Esophagus muscularis mucosa (tissue), 4 donors: ENCODE data around the gene TGFBRAP1. TPM values are rescaled to one million over a fixed set of nuclear protein-coding genes. Genes with fewer than 3 reads are reported as not detected.

Experiments
- DNase-seq: peaks from one replicate; pipeline ENCODE4 v3.0.0-alpha.2; 2017; ENCODE audit errors: extremely low spot score
- H3K27ac ChIP-seq, 4 donors: fragments of 200-600 bp; sonication (generic); replicated peaks in 1 of 4; 1 replicate in 3 of 4; 2 replicates in 1 of 4; pipeline ENCODE4 v1.5.1; 2016 to 2019; ENCODE audit warnings: mild to moderate bottlenecking in 1 of 4
- H3K27me3 ChIP-seq, 4 donors: fragments of 200-600 bp; sonication (generic); one replicate each; pipeline versions ENCODE4 v1.5.1 to v1.6.0; 2016 to 2019
- H3K36me3 ChIP-seq, 4 donors: fragments of 200-600 bp; sonication (generic); one replicate each; pipeline ENCODE4 v1.5.1; 2016 to 2019
- H3K4me1 ChIP-seq, 4 donors: fragments of 200-600 bp; sonication (generic); one replicate each; pipeline ENCODE4 v1.5.1; 2016 to 2019
- H3K4me3 ChIP-seq, 4 donors: fragments of 200-600 bp; sonication (generic); 1 replicate in 2 of 4; 2 replicates in 2 of 4; pipeline ENCODE4 v1.5.1; 2016 to 2019; ENCODE audit warnings: mild to moderate bottlenecking in 4 of 4, moderate library complexity in 1 of 4
- H3K9me3 ChIP-seq, 4 donors: fragments of 200-600 bp; sonication (generic); 1 replicate in 3 of 4; 2 replicates in 1 of 4; pipeline ENCODE4 v1.5.1; 2016 to 2019
- CTCF ChIP-seq, 3 experiments: fragments of 200-600 bp in 2 of 3; fragments of 450-650 bp in 1 of 3; sonication (generic) in 2 of 3; IDR thresholded peaks; one replicate each; pipeline ENCODE4 v1.5.1; 2017 to 2019; ENCODE audit warnings: antibody characterized with exemption in 3 of 3, mild to moderate bottlenecking in 2 of 3, moderate library complexity in 1 of 3
- EP300 ChIP-seq: sonication (generic); formaldehyde crosslinking; IDR thresholded peaks from one replicate; pipeline ENCODE4 v1.6.1; 2017; ENCODE audit warnings: antibody characterized with exemption
- POLR2A ChIP-seq: fragments of 450-650 bp; IDR thresholded peaks from one replicate; pipeline ENCODE4 v1.6.1; 2017; ENCODE audit warnings: antibody characterized with exemption, moderate library complexity, mild to moderate bottlenecking, low read depth
- POLR2AphosphoS5 ChIP-seq, 2 donors: sonication (generic); formaldehyde crosslinking; IDR thresholded peaks; one replicate each; pipeline ENCODE4 v1.6.1; 2017; ENCODE audit warnings: antibody characterized with exemption in 2 of 2
- WGBS: methylation state at CpG from one replicate; pipeline ENCODE4 v1.1.5; 2018; 5-methylcytosine and 5-hydroxymethylcytosine counted together
- intact Hi-C: fragments of 100-400 bp; cut with DNase I; formaldehyde crosslinking; loops from one replicate; pipeline ENCODE4 v1.15.1; 2023
- total RNA-seq, 4 donors: library from RNA; depleted of rRNA; stranded (reverse); fragments of >200 nt; gene quantifications; one replicate each; pipeline versions ENCODE4 v1.1.0 to v1.2.1, GENCODE V29; 2016

Gene TGFBRAP1
- total RNA-seq, 4 donors from 2014 or later, result 20.8 to 34.4 (median 27.9) TPM

- no peak for DNase-seq
- H3K4me3 ChIP-seq, result no peak overlapping the region
- TF ChIP-seq EP300 (no peak), CTCF (IDR thresholded peaks at IDR 0.05) (no peak), POLR2A (no peak), POLR2AphosphoS5 (IDR thresholded peaks at IDR 0.05) (no peak)
- no peaks in the 10 kb centered on the region for H3K36me3 ChIP-seq
- H3K27me3 ChIP-seq, result no peaks in the 10 kb centered on the region
- intact Hi-C loops, result no loop called here
- 94% methylated on average over 3 of the region's 3 CpGs for WGBS
- H3K9me3 ChIP-seq, result no peaks in the 10 kb centered on the region
- H3K4me1 ChIP-seq, result peaks cover 0 to 44% (median 40%) of the 10 kb centered on the region in 4 donors
- no peak overlapping the region for H3K27ac ChIP-seq
These were observed 11.6 kb downstream of the TGFBRAP1 start for GRCh38 chr2:105317937-105318336.

- intact Hi-C loops, result no loop called here
- Histone ChIP-seq H3K36me3 (no peaks in the 10 kb centered on the region), H3K27me3 (no peaks in the 10 kb centered on the region), H3K9me3 (no peaks in the 10 kb centered on the region), H3K4me1 (peaks cover 0 to 26% (median 25%) of the 10 kb centered on the region in 4 donors), H3K4me3 (no peak overlapping the region), H3K27ac (no peak overlapping the region)
- no peak for DNase-seq
- no peak for TF ChIP-seq POLR2AphosphoS5 (IDR thresholded peaks at IDR 0.05)
- no peak for TF ChIP-seq CTCF (IDR thresholded peaks at IDR 0.05)
- no peak for TF ChIP-seq EP300
- TF ChIP-seq POLR2A, result no peak
- 83% methylated on average over 3 of the region's 3 CpGs for WGBS
These were observed 14.2 kb downstream of the TGFBRAP1 start for GRCh38 chr2:105315314-105315713.

- Histone ChIP-seq H3K4me1 (peaks cover 0 to 23% (median 15%) of the 10 kb centered on the region in 4 donors), H3K36me3 (peaks cover 0 to 3% (median 0%) of the 10 kb centered on the region in 4 donors), H3K27ac (no peak overlapping the region), H3K9me3 (no peaks in the 10 kb centered on the region), H3K4me3 (no peak overlapping the region), H3K27me3 (no peaks in the 10 kb centered on the region)
- TF ChIP-seq EP300, result no peak
- TF ChIP-seq POLR2A, result no peak
- no peak for TF ChIP-seq POLR2AphosphoS5 (IDR thresholded peaks at IDR 0.05)
- TF ChIP-seq CTCF (IDR thresholded peaks at IDR 0.05), result no peak
- intact Hi-C loops, result no loop called here
- DNase-seq, result no peak
These were observed 15.7 kb downstream of the TGFBRAP1 start for GRCh38 chr2:105313877-105314276.

GRCh38 chr2:105309147-105309545 lies 20.4 kb downstream of the TGFBRAP1 start:
- intact Hi-C loops, result no loop called here
- no peak for TF ChIP-seq EP300
- no peak for TF ChIP-seq POLR2AphosphoS5 (IDR thresholded peaks at IDR 0.05)
- no peak for TF ChIP-seq CTCF (IDR thresholded peaks at IDR 0.05)
- no peak for TF ChIP-seq POLR2A
- Histone ChIP-seq H3K36me3 (peaks cover 14 to 33% (median 23%) of the 10 kb centered on the region in 4 donors), H3K4me3 (no peak overlapping the region), H3K27me3 (no peaks in the 10 kb centered on the region), H3K27ac (no peak overlapping the region), H3K9me3 (no peaks in the 10 kb centered on the region), H3K4me1 (peaks cover 0 to 17% (median 6%) of the 10 kb centered on the region in 4 donors)
- no peak for DNase-seq
- 81% methylated on average over 4 of the region's 4 CpGs for WGBS
